Muscle layer of duodenum (tissue), 2 donors: ENCODE results near the gene UBASH3A.
A peak's percentile ranks its signal among the peaks of the same experiment; 100 is the strongest.
"Not testable (repeated sequence)": the region's sequence is repeated elsewhere in the genome, so short reads cannot be mapped to it uniquely, and the experiment has no call there.

Experiments used
- H3K27ac ChIP-seq: one replicate; pipeline ENCODE4 v1.7.0; 2013; ENCODE audit warnings: mild to moderate bottlenecking, low read length
- H3K27me3 ChIP-seq: one replicate; pipeline ENCODE4 v1.7.0; 2013; ENCODE audit warnings: low read depth, mild to moderate bottlenecking, control low read depth, low read length
- H3K36me3 ChIP-seq, 2 donors: one replicate each; pipeline ENCODE4 v1.7.0; 2013; ENCODE audit warnings: low read length in 2 of 2, control low read depth in 1 of 2, mild to moderate bottlenecking in 1 of 2; ENCODE audit not compliant: insufficient read depth in 2 of 2, control insufficient read depth in 1 of 2
- H3K4me1 ChIP-seq, 2 donors: one replicate each; pipeline ENCODE4 v1.7.0; 2013; ENCODE audit warnings: low read length in 2 of 2, mild to moderate bottlenecking in 2 of 2, control low read depth in 1 of 2, moderate library complexity in 1 of 2; ENCODE audit not compliant: insufficient read depth in 2 of 2, control insufficient read depth in 1 of 2
- H3K4me3 ChIP-seq, 2 donors: one replicate each; pipeline ENCODE4 v1.7.0; 2013; ENCODE audit warnings: low read length in 2 of 2, low read depth in 1 of 2, mild to moderate bottlenecking in 1 of 2
- H3K9me3 ChIP-seq, 2 donors: one replicate each; pipeline ENCODE4 v1.7.0; 2013; ENCODE audit warnings: low read length in 2 of 2, control low read depth in 1 of 2, mild to moderate bottlenecking in 1 of 2; ENCODE audit not compliant: control insufficient read depth in 1 of 2
- donor health status: healthy.

UBASH3A gene

DNA sequence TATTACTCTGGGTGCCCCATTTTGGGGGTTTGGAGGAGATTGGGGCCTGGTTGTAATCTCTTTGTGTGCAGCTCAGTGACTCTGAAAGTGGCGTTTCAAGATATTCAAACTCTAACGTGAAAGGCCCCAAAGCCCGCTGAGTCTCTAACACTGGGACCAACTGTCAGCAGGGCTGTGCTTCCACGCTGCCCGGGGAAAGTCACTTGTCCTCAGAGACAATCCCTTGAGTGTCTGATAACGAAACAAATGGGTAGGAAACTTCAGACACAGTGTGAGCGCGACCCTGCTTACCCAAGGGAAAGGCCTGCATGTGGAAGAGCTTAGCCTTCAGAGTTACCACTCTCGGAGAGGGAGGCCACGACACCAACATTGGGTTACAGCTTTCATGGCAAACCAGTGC, 837 bp downstream of the UBASH3A start:
- no peaks in the 10 kb centered on the region for H3K4me1 ChIP-seq
- H3K27me3 ChIP-seq: no peaks in the 10 kb centered on the region
- peak overlapping the region in 1 of 2 donors; percentile 30 for H3K4me3 ChIP-seq

DNA sequence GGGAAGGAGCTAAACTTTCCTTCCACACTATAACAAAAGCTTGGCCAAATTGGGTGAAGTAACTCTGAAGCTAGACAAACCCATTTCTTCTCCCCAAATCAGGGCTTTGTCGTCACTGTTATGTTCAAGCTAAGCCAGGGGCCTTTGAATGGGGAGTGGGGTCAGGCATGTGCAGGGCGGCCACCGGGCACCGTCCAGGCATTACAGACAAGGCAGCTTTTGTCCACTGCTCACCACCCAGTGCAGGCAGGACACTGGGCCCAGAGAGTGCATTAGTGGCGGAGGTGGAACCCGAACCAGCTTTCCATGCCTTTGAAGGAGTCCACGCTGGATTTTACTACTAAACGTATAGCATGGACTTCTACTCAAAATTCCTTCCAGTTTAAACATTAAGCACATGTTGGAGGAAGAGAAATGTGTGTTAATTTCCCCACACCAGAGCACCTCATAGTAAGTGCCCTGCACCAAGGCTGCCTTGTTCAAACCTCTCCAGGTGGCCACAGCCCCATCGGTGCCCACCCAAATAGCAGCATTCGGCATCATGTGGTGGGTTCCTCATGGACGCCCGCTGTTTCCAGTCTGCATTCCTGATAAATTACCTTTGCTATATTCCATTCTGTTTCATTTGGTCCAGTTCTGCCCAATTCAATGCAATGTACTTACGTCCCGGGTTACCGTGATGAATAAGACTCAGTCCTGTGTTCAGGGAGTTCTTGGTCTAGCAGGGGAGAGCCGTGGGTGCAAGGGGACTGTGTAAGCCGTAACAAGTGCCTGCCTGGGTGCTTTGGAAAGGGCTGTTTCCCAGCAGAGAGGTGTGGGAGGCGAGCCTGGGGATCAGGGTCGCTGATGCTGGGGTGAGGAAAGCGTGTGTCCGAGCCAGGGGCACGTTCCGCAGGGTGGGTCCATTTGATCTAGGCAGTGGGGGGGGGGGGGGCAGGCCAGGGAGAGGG, 1.6 kb downstream of the UBASH3A start:
- Histone ChIP-seq H3K27ac (no peak overlapping the region), H3K27me3 (no peaks in the 10 kb centered on the region), H3K4me3 (peak overlapping the region in 1 of 2 donors; percentile 30), H3K36me3 (no peaks in the 10 kb centered on the region), H3K4me1 (no peaks in the 10 kb centered on the region), H3K9me3 (peaks cover 0 to 3% of the 10 kb centered on the region in 2 donors)

More for the DNA sequence above, 837 bp downstream of the UBASH3A start:
- Histone ChIP-seq H3K27ac (no peak overlapping the region), H3K36me3 (no peaks in the 10 kb centered on the region), H3K9me3 (peaks cover 0 to 3% of the 10 kb centered on the region in 2 donors)

DNA sequence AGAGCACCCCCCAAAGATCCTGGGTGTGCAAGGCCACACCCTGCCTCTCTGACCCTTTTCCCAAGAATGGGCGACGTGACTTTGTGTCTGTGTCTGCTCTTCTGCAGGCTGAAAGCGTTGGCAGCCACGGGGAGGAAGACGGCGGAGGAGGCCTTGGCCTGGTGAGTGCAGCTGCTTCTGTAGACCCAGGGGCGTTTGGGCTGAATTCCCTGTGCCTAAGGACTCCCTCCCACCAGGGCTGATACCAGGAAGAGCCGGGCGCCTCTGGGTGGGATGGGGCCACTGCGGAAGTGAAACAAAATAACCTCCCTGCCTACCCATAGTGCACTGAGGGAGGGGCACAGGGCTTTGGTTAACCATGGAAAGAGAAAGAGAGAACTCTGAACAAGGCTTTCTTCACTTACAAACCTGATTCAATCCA, 2.5 kb downstream of the UBASH3A start:
- H3K4me3 ChIP-seq: no peak overlapping the region
- no peaks in the 10 kb centered on the region for H3K4me1 ChIP-seq
- peaks cover 0 to 3% of the 10 kb centered on the region in 2 donors for H3K9me3 ChIP-seq
- H3K36me3 ChIP-seq: no peaks in the 10 kb centered on the region
- no peaks in the 10 kb centered on the region for H3K27me3 ChIP-seq
- H3K27ac ChIP-seq: no peak overlapping the region

DNA sequence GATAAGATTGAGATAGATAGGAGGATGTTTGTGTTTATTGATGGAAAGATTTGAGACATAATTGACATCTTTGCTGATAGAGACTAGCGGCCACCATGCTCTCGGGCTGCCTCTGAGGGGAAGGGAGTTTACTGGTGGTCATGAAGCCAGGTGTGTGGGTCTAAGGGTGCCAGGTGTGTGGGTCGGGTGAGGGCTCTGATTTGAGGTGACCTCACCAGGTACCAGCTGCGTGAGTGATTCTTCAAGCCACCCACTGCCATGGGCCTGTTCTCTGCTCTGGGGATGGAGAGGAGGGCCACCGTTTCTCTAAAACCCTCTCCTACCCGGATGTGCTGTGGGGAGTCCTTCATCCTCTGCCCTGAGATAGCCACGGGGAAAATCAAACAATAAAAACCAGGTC, 3.2 kb downstream of the UBASH3A start:
- Histone ChIP-seq H3K9me3 (no peaks in the 10 kb centered on the region), H3K4me3 (no peak overlapping the region), H3K36me3 (no peaks in the 10 kb centered on the region), H3K27me3 (no peaks in the 10 kb centered on the region), H3K27ac (no peak overlapping the region), H3K4me1 (no peaks in the 10 kb centered on the region)

DNA sequence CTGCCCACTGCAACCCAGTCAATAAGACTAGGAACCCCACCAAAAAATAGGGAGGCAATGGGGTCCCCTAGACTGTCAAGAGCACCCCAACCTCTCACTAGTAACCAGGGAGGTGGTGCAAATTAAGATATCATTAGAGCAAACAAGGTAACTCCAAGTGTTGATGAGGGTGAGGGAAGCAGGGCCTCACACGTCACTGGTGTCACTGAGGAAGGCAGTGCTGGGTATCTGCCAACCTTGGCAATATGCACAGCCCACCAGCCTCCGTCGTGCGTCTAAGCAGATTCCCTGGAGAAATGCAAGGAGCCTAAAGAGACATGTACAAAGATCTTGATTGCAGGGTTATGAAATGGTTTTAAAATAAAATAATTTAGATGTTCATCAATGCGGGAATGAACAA, 3.8 kb downstream of the UBASH3A start:
- H3K9me3 ChIP-seq: no peaks in the 10 kb centered on the region
- no peak overlapping the region for H3K4me3 ChIP-seq
- H3K36me3 ChIP-seq: no peaks in the 10 kb centered on the region
- H3K27ac ChIP-seq: no peak overlapping the region
- H3K4me1 ChIP-seq: no peaks in the 10 kb centered on the region
- no peaks in the 10 kb centered on the region for H3K27me3 ChIP-seq

DNA sequence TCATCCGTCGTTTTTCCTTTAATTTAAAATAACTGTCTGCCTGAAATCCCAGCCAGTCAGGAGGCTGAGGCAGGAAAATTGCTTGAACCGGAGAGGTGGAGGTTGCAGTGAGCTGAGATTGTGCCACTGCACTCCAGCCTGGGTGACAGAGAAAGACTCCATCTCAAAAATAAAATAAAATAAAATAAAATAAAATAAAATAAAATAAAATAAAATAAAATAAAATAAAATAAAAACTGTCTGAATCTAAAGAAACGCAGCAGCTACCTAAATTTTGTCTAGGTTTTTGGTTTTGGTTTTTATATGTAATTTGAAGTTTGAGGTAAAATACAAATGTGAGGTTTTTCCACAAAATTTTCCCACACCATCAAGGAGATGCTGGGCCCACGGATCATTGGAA, 5.0 kb downstream of the UBASH3A start:
- not testable (repeated sequence) for H3K9me3 ChIP-seq, H3K4me1 ChIP-seq, H3K27me3 ChIP-seq, H3K4me3 ChIP-seq, H3K36me3 ChIP-seq, H3K27ac ChIP-seq

DNA sequence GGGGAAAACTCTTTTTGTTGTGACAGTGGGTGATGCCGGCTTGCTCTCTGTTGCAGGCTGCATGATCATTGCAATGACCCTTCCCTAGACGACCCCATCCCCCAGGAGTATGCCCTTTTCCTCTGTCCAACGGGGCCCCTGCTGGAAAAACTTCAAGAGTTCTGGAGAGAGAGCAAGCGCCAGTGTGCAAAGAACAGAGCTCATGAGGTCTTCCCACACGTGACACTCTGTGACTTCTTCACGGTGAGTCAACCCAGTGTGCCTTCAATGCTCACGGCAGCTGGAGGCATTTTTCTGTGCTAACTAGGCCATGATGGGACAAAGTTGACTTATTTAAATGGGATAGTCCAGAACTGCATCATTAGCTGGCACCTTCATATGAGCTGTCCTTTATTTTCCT, 5.7 kb downstream of the UBASH3A start:
- Histone ChIP-seq H3K27ac (no peak overlapping the region), H3K4me1 (no peaks in the 10 kb centered on the region), H3K9me3 (no peaks in the 10 kb centered on the region), H3K4me3 (no peak overlapping the region), H3K36me3 (no peaks in the 10 kb centered on the region), H3K27me3 (no peaks in the 10 kb centered on the region)

DNA sequence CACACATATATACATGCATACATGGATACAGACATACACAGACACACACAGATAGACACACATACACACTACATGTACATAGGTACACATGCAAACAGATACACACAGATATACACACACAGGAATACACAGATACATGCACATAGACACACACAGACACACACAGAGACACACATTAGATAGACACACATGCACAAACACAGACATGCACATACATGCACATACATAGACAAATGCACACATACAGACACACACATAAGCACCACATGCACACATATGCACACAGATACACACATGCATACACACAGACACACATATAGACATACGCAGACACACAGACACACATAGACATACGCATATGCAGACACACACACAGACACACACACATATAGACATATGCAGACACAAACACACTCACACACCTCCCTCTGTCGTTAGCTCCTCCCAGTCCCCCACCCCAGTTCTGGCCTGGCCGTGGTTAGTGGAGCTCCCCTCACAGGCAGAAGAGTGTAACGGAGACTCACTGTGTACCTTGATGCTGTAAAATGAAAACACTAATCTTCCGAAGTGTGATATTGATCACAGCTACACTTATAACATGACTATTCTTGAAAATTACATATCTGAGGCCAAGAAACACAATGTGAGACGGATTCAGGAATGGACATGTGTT, 7.6 kb downstream of the UBASH3A start:
- Histone ChIP-seq H3K4me3 (no peak overlapping the region), H3K36me3 (no peaks in the 10 kb centered on the region), H3K27me3 (no peaks in the 10 kb centered on the region), H3K27ac (no peak overlapping the region), H3K4me1 (no peaks in the 10 kb centered on the region), H3K9me3 (no peaks in the 10 kb centered on the region)

DNA sequence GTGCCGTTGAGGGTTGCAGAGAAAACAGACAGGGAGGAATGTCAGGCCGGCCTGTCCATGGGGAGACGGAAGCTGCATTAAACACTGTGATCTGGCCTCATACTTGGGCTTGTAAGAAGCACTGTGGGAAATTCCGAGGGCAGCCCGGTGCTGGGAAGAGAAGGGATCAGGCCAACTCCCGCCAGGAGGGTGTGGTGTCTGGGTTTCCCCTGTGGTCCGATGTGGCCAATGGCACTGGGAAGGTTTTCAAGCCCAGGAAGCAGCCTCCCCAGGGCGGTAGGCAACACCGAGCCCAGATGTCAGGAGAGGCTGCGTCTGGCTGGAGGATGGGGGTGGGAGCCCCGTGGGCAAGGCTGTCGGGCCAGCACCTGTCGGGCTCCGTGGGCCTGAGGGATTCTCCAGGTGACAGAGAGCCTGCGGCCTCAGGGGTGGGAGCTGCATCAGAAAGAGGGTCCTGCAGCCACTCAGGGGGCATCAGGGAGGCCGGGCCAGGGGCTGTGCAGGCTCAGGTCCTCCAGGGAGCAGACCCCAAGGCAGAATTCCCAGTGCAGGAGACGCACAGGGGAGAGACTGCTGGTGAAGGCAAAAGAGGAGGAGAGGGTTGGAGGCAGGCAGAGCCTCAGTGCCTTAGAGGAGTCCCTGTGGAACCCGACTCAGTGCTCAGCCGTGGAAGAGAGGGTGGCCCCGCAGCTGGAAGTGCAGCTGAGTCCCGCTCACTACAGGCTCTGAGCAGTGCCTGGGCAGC, 8.4 kb downstream of the UBASH3A start:
- Histone ChIP-seq H3K36me3 (no peaks in the 10 kb centered on the region), H3K27ac (no peak overlapping the region), H3K4me3 (no peak overlapping the region), H3K27me3 (no peaks in the 10 kb centered on the region), H3K4me1 (no peaks in the 10 kb centered on the region), H3K9me3 (no peaks in the 10 kb centered on the region)

DNA sequence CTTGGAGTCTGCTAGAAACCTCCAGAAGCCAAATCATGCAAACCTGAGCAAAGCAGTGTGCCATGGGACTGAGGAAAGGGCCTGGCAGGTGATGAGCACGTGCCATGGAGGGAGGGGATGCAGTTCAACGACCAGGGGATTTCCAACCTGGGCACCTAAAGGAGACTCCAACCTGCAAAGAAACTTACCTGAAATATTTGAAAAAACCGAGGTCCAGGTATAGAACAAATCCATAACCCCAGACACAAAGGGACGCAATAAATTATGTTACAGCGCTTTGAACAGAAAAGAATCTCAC, 8.9 kb downstream of the UBASH3A start:
- Histone ChIP-seq H3K4me1 (no peaks in the 10 kb centered on the region), H3K27ac (no peak overlapping the region), H3K36me3 (no peaks in the 10 kb centered on the region), H3K9me3 (no peaks in the 10 kb centered on the region), H3K27me3 (no peaks in the 10 kb centered on the region), H3K4me3 (no peak overlapping the region)

DNA sequence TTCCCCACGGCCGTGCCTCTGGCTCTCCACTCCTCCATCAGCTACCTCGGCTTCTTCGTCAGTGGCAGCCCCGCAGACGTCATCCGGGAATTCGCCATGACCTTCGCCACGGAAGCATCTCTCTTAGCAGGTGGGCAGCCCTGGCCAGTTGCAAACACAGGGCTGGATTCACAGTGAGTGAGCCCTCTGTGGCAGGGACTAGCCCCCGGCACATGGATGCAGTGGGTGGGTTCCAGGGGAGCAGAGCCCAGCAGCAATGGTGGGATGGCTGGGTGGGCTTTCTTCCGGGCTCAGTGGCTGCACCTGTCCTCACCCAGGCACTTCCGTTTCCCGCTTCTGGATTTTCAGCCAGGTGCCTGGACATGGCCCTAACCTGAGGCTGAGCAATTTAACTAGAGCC, 9.4 kb downstream of the UBASH3A start:
- Histone ChIP-seq H3K27me3 (no peaks in the 10 kb centered on the region), H3K36me3 (no peaks in the 10 kb centered on the region)

More for the DNA sequence above, 9.4 kb downstream of the UBASH3A start:
- Histone ChIP-seq H3K4me1 (no peaks in the 10 kb centered on the region), H3K4me3 (no peak overlapping the region), H3K9me3 (no peaks in the 10 kb centered on the region), H3K27ac (no peak overlapping the region)
